Liver (tissue), 9 donors: ENCODE measurements around the gene FKBP11. TPM values are rescaled to one million over a fixed set of nuclear protein-coding genes. Genes with fewer than 3 reads are reported as not detected.

Experiments
- DNase-seq: peaks from one replicate; pipeline ENCODE4 v3.0.0-alpha.2; 2017; ENCODE audit warnings: low spot score
- H3K27ac ChIP-seq, 2 donors: one replicate each; pipeline ENCODE4 v1.7.0; 2013; ENCODE audit warnings: inconsistent platforms in 2 of 2, low read length in 2 of 2, control low read depth in 1 of 2, low read depth in 1 of 2, mild to moderate bottlenecking in 1 of 2
- H3K27me3 ChIP-seq, 4 donors: one replicate each; pipeline versions ENCODE4 v1.6.1 to v1.7.0; 2013; ENCODE audit warnings: low read length in 3 of 4, inconsistent platforms in 1 of 4, mild to moderate bottlenecking in 1 of 4, moderate library complexity in 1 of 4; ENCODE audit not compliant: control insufficient read depth in 4 of 4, insufficient read depth in 4 of 4
- H3K36me3 ChIP-seq, 4 donors: one replicate each; pipeline versions ENCODE4 v1.6.1 to v1.7.0; 2013; ENCODE audit warnings: low read length in 3 of 4, mild to moderate bottlenecking in 3 of 4, low read depth in 1 of 4, moderate library complexity in 1 of 4; ENCODE audit not compliant: control insufficient read depth in 4 of 4, insufficient read depth in 3 of 4
- H3K4me1 ChIP-seq, 4 donors: one replicate each; pipeline versions ENCODE4 v1.6.1 to v1.7.0; 2013; ENCODE audit warnings: low read length in 3 of 4, mild to moderate bottlenecking in 3 of 4, moderate library complexity in 1 of 4; ENCODE audit not compliant: control insufficient read depth in 4 of 4, insufficient read depth in 4 of 4
- H3K4me3 ChIP-seq, 3 donors: one replicate each; pipeline versions ENCODE4 v1.6.1 to v1.7.0; 2013; ENCODE audit warnings: low read length in 3 of 3, control low read depth in 1 of 3, low read depth in 1 of 3, mild to moderate bottlenecking in 1 of 3
- H3K9ac ChIP-seq, 2 donors: one replicate each; pipeline ENCODE4 v1.7.0; 2013; ENCODE audit warnings: low read length in 2 of 2, mild to moderate bottlenecking in 2 of 2, moderate library complexity in 2 of 2, control low read depth in 1 of 2, low read depth in 1 of 2
- H3K9me3 ChIP-seq, 4 donors: one replicate each; pipeline versions ENCODE4 v1.6.1 to v1.7.0; 2013; ENCODE audit warnings: low read length in 3 of 4; ENCODE audit not compliant: control insufficient read depth in 4 of 4
- ATF3 ChIP-seq: IDR thresholded peaks from 2 replicates; pipeline ENCODE4 v1.6.1; 2016; ENCODE audit warnings: antibody characterized with exemption
- CTCF ChIP-seq: fragments of 150-350 bp; IDR thresholded peaks from 2 replicates; pipeline ENCODE4 v1.5.1; 2017; ENCODE audit warnings: improper control_type of control experiment, low read depth, low read length; ENCODE audit not compliant: missing input control
- EGR1 ChIP-seq, 2 donors: IDR thresholded peaks; 2 replicates each; pipeline ENCODE4 v1.6.1; 2016 to 2018; ENCODE audit warnings: antibody characterized with exemption in 2 of 2, low read depth in 2 of 2
- FOXA1 ChIP-seq: IDR thresholded peaks from 2 replicates; pipeline ENCODE4 v1.6.1; 2016; ENCODE audit warnings: antibody characterized with exemption
- FOXA2 ChIP-seq: IDR thresholded peaks from 2 replicates; pipeline ENCODE4 v1.6.1; 2016; ENCODE audit warnings: antibody characterized with exemption
- GABPA ChIP-seq, 2 donors: IDR thresholded peaks in 1 of 2; conservative IDR thresholded peaks in 1 of 2; 2 replicates each; pipeline ENCODE4 v1.6.1; 2016; ENCODE audit warnings: antibody characterized with exemption in 2 of 2, mild to moderate bottlenecking in 1 of 2, moderate library complexity in 1 of 2
- HNF4A ChIP-seq, 2 donors: conservative IDR thresholded peaks; 2 replicates each; pipeline ENCODE4 v1.6.1; 2016; ENCODE audit warnings: antibody characterized with exemption in 2 of 2, mild to moderate bottlenecking in 2 of 2
- HNF4G ChIP-seq: IDR thresholded peaks from 2 replicates; pipeline ENCODE4 v1.6.1; 2016; ENCODE audit warnings: antibody characterized with exemption
- JUND ChIP-seq, 2 donors: IDR thresholded peaks; 2 replicates each; pipeline ENCODE4 v1.6.1; 2016; ENCODE audit warnings: antibody characterized with exemption in 2 of 2
- MAX ChIP-seq: IDR thresholded peaks from 2 replicates; pipeline ENCODE4 v1.6.1; 2016; ENCODE audit warnings: antibody characterized with exemption
- NR2F2 ChIP-seq: IDR thresholded peaks from 2 replicates; pipeline ENCODE4 v1.6.1; 2016; ENCODE audit warnings: antibody characterized with exemption
- RAD21 ChIP-seq, 2 donors: IDR thresholded peaks; 2 replicates each; pipeline ENCODE4 v1.6.1; 2016; ENCODE audit warnings: antibody characterized with exemption in 2 of 2, mild to moderate bottlenecking in 2 of 2
- REST ChIP-seq: IDR thresholded peaks from 2 replicates; pipeline ENCODE4 v1.6.1; 2016; ENCODE audit warnings: antibody characterized with exemption, mild to moderate bottlenecking
- RXRA ChIP-seq, 2 donors: IDR thresholded peaks; 2 replicates each; pipeline ENCODE4 v1.6.1; 2017 to 2018; ENCODE audit warnings: antibody characterized with exemption in 2 of 2, mild to moderate bottlenecking in 1 of 2
- SP1 ChIP-seq: IDR thresholded peaks from 2 replicates; pipeline ENCODE4 v1.6.1; 2018; ENCODE audit warnings: antibody characterized with exemption, mild to moderate bottlenecking
- TAF1 ChIP-seq: conservative IDR thresholded peaks from 2 replicates; pipeline ENCODE4 v1.6.1; 2016; ENCODE audit warnings: antibody characterized with exemption, mild to moderate bottlenecking
- YY1 ChIP-seq: IDR thresholded peaks from 2 replicates; pipeline ENCODE4 v1.6.1; 2016; ENCODE audit warnings: antibody characterized with exemption, mild to moderate bottlenecking
- WGBS: extraction: QIAGEN DNeasy Blood & Tissue Kit; methylation state at CpG from one replicate; pipeline ENCODE4 v1.1.7; 2013; 5-methylcytosine and 5-hydroxymethylcytosine counted together
- polyA plus RNA-seq, 2 donors: library from polyadenylated mRNA; stranded (reverse) in 1 of 2; unstranded in 1 of 2; fragments of 200-250 nt in 1 of 2; fragments of >200 nt in 1 of 2; fragmentation: Nextera tagmentation in 1 of 2; extraction: Ambion mirVana in 1 of 2; gene quantifications; one replicate each; pipeline versions ENCODE4 v1.2.1 to v1.2.3, GENCODE V29; 2013 to 2015
- total RNA-seq, 2 donors: library from RNA; depleted of rRNA; stranded (reverse); fragments of >200 nt; gene quantifications; one replicate each; pipeline ENCODE4 v1.2.3, GENCODE V29; 2014
- donor health status: healthy.
- donor health status: healthy.
- donor health status: healthy.
- donor health status: healthy.
- donor health status: healthy.

The FKBP11 gene
- total and polyA plus RNA-seq, 4 donors, result 28.6 to 162 (median 64.9) TPM

GRCh38 chr12:48969833-48970701 is 44.8 kb upstream of the FKBP11 start:
- H3K4me3 ChIP-seq, result peak overlapping the region in 1 of 3 donors; percentile 6
- no peak overlapping the region for H3K9ac ChIP-seq
- no peaks in the 10 kb centered on the region for H3K36me3 ChIP-seq
- TF ChIP-seq CTCF, result no peak
- no peak for TF ChIP-seq ATF3
- no peak for TF ChIP-seq EGR1 (IDR thresholded peaks at IDR 0.05; ENCODE audit: low read depth in 2 of 2)
- no peak for TF ChIP-seq SP1
- TF ChIP-seq FOXA2, result no peak
- no peak for TF ChIP-seq RXRA (IDR thresholded peaks at IDR 0.05)
- no peak for TF ChIP-seq YY1
- no peak for TF ChIP-seq TAF1
- no peak for TF ChIP-seq GABPA (IDR thresholded peaks at IDR 0.05 in 1 of 2, conservative IDR thresholded peaks at IDR 0.05 in 1 of 2)
- TF ChIP-seq RAD21 (IDR thresholded peaks at IDR 0.05), result no peak
- no peak for TF ChIP-seq REST
- TF ChIP-seq MAX, result no peak
- no peak for TF ChIP-seq FOXA1
- no peak for TF ChIP-seq NR2F2
- no peak for TF ChIP-seq HNF4A (conservative IDR thresholded peaks at IDR 0.05)
- TF ChIP-seq HNF4G, result no peak
- TF ChIP-seq JUND (IDR thresholded peaks at IDR 0.05), result no peak
- H3K27me3 ChIP-seq, result peaks cover 0 to 15% (median 9%) of the 10 kb centered on the region in 4 donors
- H3K27ac ChIP-seq, result no peak overlapping the region
- H3K9me3 ChIP-seq, result no peaks in the 10 kb centered on the region
- peaks cover 0 to 16% (median 6%) of the 10 kb centered on the region in 4 donors for H3K4me1 ChIP-seq
- 9% methylated on average over 77 of the region's 77 CpGs for WGBS
- no peak for DNase-seq

GRCh38 chr12:48969160-48969771 is 44.0 kb upstream of the FKBP11 start:
- Histone ChIP-seq H3K36me3 (no peaks in the 10 kb centered on the region), H3K9ac (no peak overlapping the region), H3K27ac (no peak overlapping the region), H3K9me3 (no peaks in the 10 kb centered on the region), H3K4me1 (peaks cover 0 to 16% (median 6%) of the 10 kb centered on the region in 4 donors), H3K27me3 (peaks cover 0 to 15% (median 9%) of the 10 kb centered on the region in 4 donors), H3K4me3 (no peak overlapping the region)
- WGBS, result 56% methylated on average over 8 of the region's 8 CpGs
- DNase-seq, result no peak
- TF ChIP-seq MAX, result no peak
- TF ChIP-seq EGR1 (IDR thresholded peaks at IDR 0.05; ENCODE audit: low read depth in 2 of 2), result no peak
- TF ChIP-seq YY1, result no peak
- TF ChIP-seq HNF4A (conservative IDR thresholded peaks at IDR 0.05), result no peak
- no peak for TF ChIP-seq REST
- TF ChIP-seq ATF3, result no peak
- TF ChIP-seq RXRA (IDR thresholded peaks at IDR 0.05), result no peak
- TF ChIP-seq FOXA1, result no peak
- TF ChIP-seq CTCF, result no peak
- no peak for TF ChIP-seq HNF4G
